Posterior vena cava (tissue), 2 donors: Measurements from ENCODE around the gene AGTR1. TPM values are rescaled to one million over a fixed set of nuclear protein-coding genes. Genes with fewer than 3 reads are reported as not detected.

Experiments used
- DNase-seq: peaks from one replicate; pipeline ENCODE4 v3.0.0-alpha.2; 2020; ENCODE audit warnings: low spot score
- intact Hi-C, 2 donors: fragments of 100-400 bp; cut with DNase I; formaldehyde crosslinking; loops; one replicate each; pipeline versions ENCODE4 v1.14.1 to v1.14.2; 2022 to 2023
- total RNA-seq, 2 donors: library from RNA; stranded (reverse); fragmentation: NEBNext Ultra II Directional; extraction: Animal tissue kit (Norgen Biotek cat#: 25700); gene quantifications; one replicate each; pipeline ENCODE4 v1.2.1, GENCODE V29; 2021
- donor health status: DM: yes; HTN: yes; CAD: no.
- donor health status: DM: yes; HTN: yes; CAD: no.

Gene AGTR1
- total RNA-seq, 2 donors from 2014 or later, result 6.9 to 8.9 TPM

DNA sequence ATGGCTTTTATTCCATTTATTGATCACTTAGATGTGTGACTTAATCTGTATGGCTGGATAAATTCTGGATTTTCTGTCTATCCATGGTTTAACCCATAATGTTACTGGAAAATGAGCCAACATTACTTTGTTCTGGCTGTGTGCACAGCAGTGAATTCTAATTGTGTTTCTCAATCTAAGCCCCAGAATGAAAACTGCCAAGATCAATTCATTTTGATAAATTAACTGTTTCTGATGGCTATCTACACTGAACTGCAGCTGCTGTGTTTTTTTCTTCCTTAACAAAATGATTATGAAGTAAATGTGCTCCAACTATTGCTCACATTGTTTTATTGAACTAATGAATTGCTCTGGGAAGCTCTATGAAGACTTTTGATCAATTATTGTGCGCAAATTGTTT is 94.2 kb downstream of the AGTR1 start:
- intact Hi-C loops, result no loop called here
- no peak for DNase-seq

DNA sequence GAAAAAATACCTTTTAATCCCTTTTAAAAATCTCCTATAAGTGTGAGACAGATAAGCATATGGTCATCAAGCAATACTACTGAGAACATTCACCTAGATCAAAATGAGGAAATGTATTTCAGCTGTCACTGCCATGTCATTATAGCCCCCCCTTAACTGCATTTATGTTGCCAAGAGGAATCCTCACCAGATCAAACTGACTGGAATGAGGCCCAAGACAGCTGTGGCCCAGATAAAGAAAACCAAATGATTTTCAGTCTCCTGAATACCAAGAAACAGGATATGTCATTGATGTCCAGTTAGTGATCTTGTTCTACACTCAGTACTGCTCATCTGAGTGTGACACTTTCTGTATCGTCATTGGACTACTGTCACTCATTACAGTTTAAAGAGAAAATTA is 94.8 kb downstream of the AGTR1 start:
- no peak for DNase-seq
- intact Hi-C loops, result no loop called here

Other genes starting within 250 kb of the AGTR1 start
- gene CPB1, start 129.9 kb downstream of the AGTR1 start, total RNA-seq, result 1 to 10 TPM; 2.0 to 3.6 TPM
- 10 to 100 TPM in 1 of 2 donors, 1 to 10 TPM in 1; 7.1 to 16.1 TPM for gene CPA3, start 167.4 kb downstream of the AGTR1 start, total RNA-seq